GM12891 (cell line): ENCODE data around the gene MSANTD3.

Experiments
- POLR2A ChIP-seq: IDR thresholded peaks from 2 replicates; pipeline ENCODE4 v1.6.1; 2011; ENCODE audit warnings: low read depth, low read length, control low read depth
- POLR2AphosphoS5 ChIP-seq: IDR thresholded peaks from 2 replicates; pipeline ENCODE4 v1.6.1; 2011; ENCODE audit warnings: low read depth, low read length, control low read depth
- TAF1 ChIP-seq: IDR thresholded peaks from 2 replicates; pipeline ENCODE4 v1.6.1; 2011; ENCODE audit warnings: low read depth, low read length, control low read depth

DNA sequence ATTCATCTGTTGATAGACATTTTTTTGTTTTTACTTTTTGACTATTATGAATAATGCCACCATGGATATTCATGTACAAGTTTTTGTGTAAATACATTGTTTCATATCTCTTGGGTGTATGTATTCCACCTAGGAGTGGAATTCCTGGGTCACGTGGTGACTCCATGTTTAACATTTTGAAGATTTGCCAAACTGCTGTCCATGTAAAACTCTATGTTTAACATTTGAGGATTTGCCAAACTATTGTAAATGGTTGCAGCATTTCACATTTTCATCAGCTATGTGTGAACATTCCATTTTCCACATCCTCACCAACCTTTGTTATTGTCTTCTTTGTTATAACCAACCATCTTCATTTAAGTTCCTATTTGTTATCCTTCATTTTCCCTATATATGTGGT is 58.3 kb downstream of the MSANTD3 start:
- TF ChIP-seq POLR2A (no peak), TAF1 (no peak), POLR2AphosphoS5 (no peak)
